ENCODE data around the gene MUC22. TPM values are rescaled to one million over a fixed set of nuclear protein-coding genes. Genes with fewer than 3 reads are reported as not detected.
"Not testable (repeated sequence)": the region's sequence is repeated elsewhere in the genome, so short reads cannot be mapped to it uniquely, and the experiment has no call there.

MUC22 gene
- polyA plus RNA-seq, 3 donors = not detected

DNA sequence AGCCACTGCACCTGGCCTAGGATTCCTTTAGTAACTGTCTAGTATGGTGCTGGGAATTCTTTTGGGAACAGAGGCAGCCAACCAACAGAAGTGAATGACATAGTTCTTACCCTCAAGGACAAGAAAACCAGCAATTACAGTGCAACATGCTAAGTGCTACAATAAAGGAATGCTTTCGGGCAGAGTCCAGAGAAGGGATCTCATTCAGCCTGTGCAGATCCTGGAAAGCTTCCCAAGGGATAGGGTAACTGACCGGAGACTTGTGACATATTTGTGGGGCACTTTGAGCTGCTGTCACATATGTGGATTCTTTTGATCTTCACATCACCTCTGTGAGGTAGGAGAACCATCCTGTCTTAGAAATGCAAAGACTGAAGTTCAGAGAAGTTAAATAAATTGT is 55.3 kb downstream of the MUC22 start:
- Histone ChIP-seq H3K27ac (ENCODE audit: low read depth in 1 of 2, low read length in 2 of 2) (no peak overlapping the region), H3K36me3 (replicated peaks in 1 of 2; ENCODE audit: control insufficient read depth in 1 of 2, insufficient read depth in 2 of 2, low read length in 2 of 2) (no peaks in the 10 kb centered on the region), H3K9ac (ENCODE audit: insufficient read depth, low read length, poor library complexity, severe bottlenecking) (no peak overlapping the region), H3K9me3 (replicated peaks in 1 of 2; ENCODE audit: control insufficient read depth in 1 of 2, insufficient read depth in 1 of 2, low read length in 2 of 2) (no peaks in the 10 kb centered on the region), H3K4me3 (replicated peaks in 1 of 3; ENCODE audit: low read depth in 2 of 3, low read length in 3 of 3) (no peak overlapping the region), H3K4me1 (ENCODE audit: control insufficient read depth in 1 of 2, insufficient read depth in 2 of 2, low read length in 2 of 2) (no peaks in the 10 kb centered on the region), H3K79me2 (ENCODE audit: insufficient read depth, low read length) (no peaks in the 10 kb centered on the region), H2AFZ (ENCODE audit: insufficient read depth, low read depth, low read length, poor library complexity, severe bottlenecking) (no peak overlapping the region), H4K20me1 (ENCODE audit: insufficient read depth, low read length) (no peaks in the 10 kb centered on the region), H3K27me3 (ENCODE audit: control insufficient read depth in 2 of 2, insufficient read depth in 2 of 2, low read length in 2 of 2) (no peaks in the 10 kb centered on the region), H3K4me2 (replicated peaks; ENCODE audit: extremely low read depth, low read length, poor library complexity, severe bottlenecking) (no peak overlapping the region)
- Mint-ChIP-seq H3K36me3 (no peaks in the 10 kb centered on the region), H3K27ac (no peak overlapping the region), H3K4me3 (no peak overlapping the region), H3K4me1 (peaks cover 3% of the 10 kb centered on the region), H3K27me3 (ENCODE audit: low read depth in 3 of 3) (peaks cover 0 to 6% (median 2%) of the 10 kb centered on the region in 3 donors), H3K9me3 (peaks cover 0 to 2% (median 0%) of the 10 kb centered on the region in 7 donors)
- TF ChIP-seq CTCF (IDR thresholded peaks at IDR 0.05) = no peak
- intact Hi-C loops (cut with micrococcal nuclease) = no loop called here
- 75% methylated on average over 2 of the region's 2 CpGs for WGBS (ENCODE audit: insufficient coverage)
- no peak for DNase-seq

DNA sequence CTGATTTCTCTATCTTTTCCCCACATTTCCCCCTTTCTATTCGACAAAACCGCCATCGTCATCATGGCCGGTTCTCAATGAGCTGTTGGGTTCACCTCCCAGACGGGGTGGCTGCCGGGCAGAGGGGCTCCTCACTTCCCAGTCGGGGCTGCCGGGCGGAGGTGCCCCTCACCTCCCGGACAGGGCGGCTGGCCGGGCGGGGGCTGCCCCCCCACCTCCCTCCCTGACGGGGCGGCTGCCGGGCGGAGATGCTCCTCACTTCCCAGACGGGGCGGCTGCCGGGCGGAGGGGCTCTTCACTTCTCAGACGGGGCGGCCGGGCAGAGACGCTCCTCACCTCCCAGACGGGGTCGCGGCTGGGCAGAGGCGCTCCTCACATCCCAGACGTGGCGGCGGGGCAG is 56.8 kb downstream of the MUC22 start:
- H3K9ac ChIP-seq (ENCODE audit: insufficient read depth, low read length, poor library complexity, severe bottlenecking); H4K20me1 ChIP-seq (ENCODE audit: insufficient read depth, low read length); H3K27me3 Mint-ChIP-seq (ENCODE audit: low read depth in 3 of 3); H3K4me3 ChIP-seq (replicated peaks in 1 of 3; ENCODE audit: low read depth in 2 of 3, low read length in 3 of 3); H3K4me2 ChIP-seq (replicated peaks; ENCODE audit: extremely low read depth, low read length, poor library complexity, severe bottlenecking); DNase-seq; H3K79me2 ChIP-seq (ENCODE audit: insufficient read depth, low read length); H3K27ac Mint-ChIP-seq; H3K4me1 Mint-ChIP-seq; H3K36me3 ChIP-seq (replicated peaks in 1 of 2; ENCODE audit: control insufficient read depth in 1 of 2, insufficient read depth in 2 of 2, low read length in 2 of 2); H3K4me1 ChIP-seq (ENCODE audit: control insufficient read depth in 1 of 2, insufficient read depth in 2 of 2, low read length in 2 of 2); H3K36me3 Mint-ChIP-seq; H3K9me3 Mint-ChIP-seq; H3K4me3 Mint-ChIP-seq; H3K27me3 ChIP-seq (ENCODE audit: control insufficient read depth in 2 of 2, insufficient read depth in 2 of 2, low read length in 2 of 2); intact Hi-C loops (cut with micrococcal nuclease); H2AFZ ChIP-seq (ENCODE audit: insufficient read depth, low read depth, low read length, poor library complexity, severe bottlenecking); H3K27ac ChIP-seq (ENCODE audit: low read depth in 1 of 2, low read length in 2 of 2); H3K9me3 ChIP-seq (replicated peaks in 1 of 2; ENCODE audit: control insufficient read depth in 1 of 2, insufficient read depth in 1 of 2, low read length in 2 of 2): not testable (repeated sequence)
- 90% methylated on average over 10 of the region's 32 CpGs for whole genome bisulfite sequencing (ENCODE audit: insufficient coverage)

GRCh38 chr6:31067891-31068668 is 57.8 kb downstream of the MUC22 start:
- H3K36me3 ChIP-seq (replicated peaks in 1 of 2; ENCODE audit: control insufficient read depth in 1 of 2, insufficient read depth in 2 of 2, low read length in 2 of 2); H3K9me3 ChIP-seq (replicated peaks in 1 of 2; ENCODE audit: control insufficient read depth in 1 of 2, insufficient read depth in 1 of 2, low read length in 2 of 2); intact Hi-C loops (cut with micrococcal nuclease); DNase-seq; H3K79me2 ChIP-seq (ENCODE audit: insufficient read depth, low read length); H3K27me3 Mint-ChIP-seq (ENCODE audit: low read depth in 3 of 3); H3K36me3 Mint-ChIP-seq; H3K27me3 ChIP-seq (ENCODE audit: control insufficient read depth in 2 of 2, insufficient read depth in 2 of 2, low read length in 2 of 2); H3K9me3 Mint-ChIP-seq; H3K4me3 ChIP-seq (replicated peaks in 1 of 3; ENCODE audit: low read depth in 2 of 3, low read length in 3 of 3); H3K4me2 ChIP-seq (replicated peaks; ENCODE audit: extremely low read depth, low read length, poor library complexity, severe bottlenecking); H3K27ac Mint-ChIP-seq; H3K4me1 Mint-ChIP-seq; H3K27ac ChIP-seq (ENCODE audit: low read depth in 1 of 2, low read length in 2 of 2); H2AFZ ChIP-seq (ENCODE audit: insufficient read depth, low read depth, low read length, poor library complexity, severe bottlenecking); H3K9ac ChIP-seq (ENCODE audit: insufficient read depth, low read length, poor library complexity, severe bottlenecking); H3K4me3 Mint-ChIP-seq; H3K4me1 ChIP-seq (ENCODE audit: control insufficient read depth in 1 of 2, insufficient read depth in 2 of 2, low read length in 2 of 2); H4K20me1 ChIP-seq (ENCODE audit: insufficient read depth, low read length): not testable (repeated sequence)
- 96% methylated on average over 4 of the region's 11 CpGs for WGBS (ENCODE audit: insufficient coverage)

All from CD14-positive monocyte (primary cell).